DND-41 (cell line): Measurements from ENCODE around the gene MAP2K4.

Experiments used
- ATAC-seq: fragments of 200-7000 bp; cut with Tn5 transposase; 3 replicates; pipeline ENCODE4 v1.9.1; 2021; ENCODE audit warnings: low read depth; ENCODE audit not compliant: insufficient read depth
- DNase-seq: peaks from one replicate; pipeline ENCODE4 v3.0.0-alpha.2; 2020
- H2AFZ ChIP-seq: 2 replicates; pipeline ENCODE4 v1.6.0; 2012; ENCODE audit warnings: low read depth, low read length
- H3K27ac ChIP-seq: 2 replicates; pipeline ENCODE4 v1.5.1; 2012; ENCODE audit warnings: low read length, inconsistent platforms
- H3K27me3 ChIP-seq: fragments of 200-600 bp; sonication (generic); 2 replicates; pipeline ENCODE4 v1.6.0; 2012; ENCODE audit warnings: low read length, mild to moderate bottlenecking, inconsistent platforms; ENCODE audit not compliant: insufficient read depth, poor library complexity
- H3K36me3 ChIP-seq: 2 replicates; pipeline ENCODE4 v1.5.1; 2012; ENCODE audit warnings: low read length, inconsistent platforms; ENCODE audit not compliant: insufficient read depth
- H3K4me1 ChIP-seq: 2 replicates; pipeline ENCODE4 v1.5.1; 2012; ENCODE audit warnings: mild to moderate bottlenecking, low read length; ENCODE audit not compliant: insufficient read depth
- H3K4me2 ChIP-seq: 2 replicates; pipeline ENCODE4 v1.6.0; 2012; ENCODE audit warnings: mild to moderate bottlenecking, moderate library complexity, low read length, inconsistent platforms; ENCODE audit not compliant: insufficient read depth
- H3K4me3 ChIP-seq, 2 experiments: fragments of 200-600 bp in 1 of 2; shearing (Covaris generic) in 1 of 2; 2 replicates each; pipeline ENCODE4 v1.5.1; 2012 to 2016; ENCODE audit warnings: inconsistent platforms in 2 of 2, low read length in 2 of 2, mild to moderate bottlenecking in 2 of 2, low read depth in 1 of 2, moderate library complexity in 1 of 2
- H3K79me2 ChIP-seq: 2 replicates; pipeline ENCODE4 v1.6.0; 2012; ENCODE audit warnings: low read length, inconsistent platforms; ENCODE audit not compliant: insufficient read depth
- H3K9ac ChIP-seq: 2 replicates; pipeline ENCODE4 v1.6.0; 2012; ENCODE audit warnings: low read depth, mild to moderate bottlenecking, inconsistent platforms, low read length, moderate library complexity
- H3K9me3 ChIP-seq: 2 replicates; pipeline ENCODE4 v1.5.1; 2012; ENCODE audit warnings: low read length, moderate library complexity, mild to moderate bottlenecking, inconsistent platforms; ENCODE audit not compliant: insufficient read depth, severe bottlenecking
- H4K20me1 ChIP-seq: 2 replicates; pipeline ENCODE4 v1.6.0; 2012; ENCODE audit warnings: low read length; ENCODE audit not compliant: insufficient read depth
- EZH2 ChIP-seq: IDR thresholded peaks from 3 replicates; pipeline ENCODE4 v1.6.1; 2012; ENCODE audit warnings: borderline replicate concordance, low read depth, mild to moderate bottlenecking, moderate library complexity, low read length, inconsistent platforms; ENCODE audit not compliant: severe bottlenecking
- TF ChIP-seq, protein P1 (sequence below): IDR thresholded peaks from 2 replicates; pipeline ENCODE4 v1.5.1; 2012; ENCODE audit warnings: borderline replicate concordance, low read length, moderate library complexity, mild to moderate bottlenecking; ENCODE audit not compliant: poor library complexity, severe bottlenecking; ENCODE audit errors: extremely low read depth

Gene MAP2K4

DNA sequence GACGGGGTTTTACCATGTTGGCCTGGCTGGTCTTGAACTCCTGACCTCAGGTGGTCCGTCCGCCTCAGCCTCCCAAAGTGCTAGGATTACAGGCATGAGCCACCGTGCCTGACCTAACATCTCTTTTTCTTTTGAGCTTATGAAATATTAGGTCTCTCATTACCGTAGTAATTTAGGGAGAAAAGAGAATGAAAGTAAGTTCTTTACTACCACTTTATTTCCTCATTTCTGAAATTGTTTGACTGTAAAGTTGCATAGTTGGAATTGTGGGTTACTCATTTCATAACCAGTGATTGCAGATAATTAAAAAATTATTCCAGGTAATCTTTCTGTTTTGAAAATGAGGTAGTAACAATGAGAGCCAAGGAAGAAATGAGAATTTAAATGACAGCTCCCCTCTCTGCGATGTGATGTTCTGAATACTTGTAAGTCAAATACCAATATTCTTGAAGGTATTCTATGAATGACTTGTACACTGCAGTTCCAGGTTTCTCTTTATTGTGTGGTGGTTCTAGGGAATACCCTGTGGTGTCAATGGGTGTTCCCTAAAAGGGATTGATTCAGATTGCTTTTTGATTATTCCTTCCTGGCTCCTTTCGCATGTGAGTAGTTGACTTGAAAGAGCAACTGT, 28.3 kb downstream of the MAP2K4 start:
- Histone ChIP-seq H3K4me3 (no peak overlapping the region), H3K27ac (no peak overlapping the region), H2AFZ (no peak overlapping the region), H3K9ac (no peak overlapping the region), H4K20me1 (peaks cover 65% of the 10 kb centered on the region), H3K79me2 (peaks cover 84% of the 10 kb centered on the region), H3K9me3 (no peaks in the 10 kb centered on the region), H3K4me2 (no peak overlapping the region), H3K4me1 (no peaks in the 10 kb centered on the region), H3K36me3 (no peaks in the 10 kb centered on the region), H3K27me3 (no peaks in the 10 kb centered on the region)
- DNase-seq (no peak), ATAC-seq (no peak)
- TF ChIP-seq, protein P1, sequence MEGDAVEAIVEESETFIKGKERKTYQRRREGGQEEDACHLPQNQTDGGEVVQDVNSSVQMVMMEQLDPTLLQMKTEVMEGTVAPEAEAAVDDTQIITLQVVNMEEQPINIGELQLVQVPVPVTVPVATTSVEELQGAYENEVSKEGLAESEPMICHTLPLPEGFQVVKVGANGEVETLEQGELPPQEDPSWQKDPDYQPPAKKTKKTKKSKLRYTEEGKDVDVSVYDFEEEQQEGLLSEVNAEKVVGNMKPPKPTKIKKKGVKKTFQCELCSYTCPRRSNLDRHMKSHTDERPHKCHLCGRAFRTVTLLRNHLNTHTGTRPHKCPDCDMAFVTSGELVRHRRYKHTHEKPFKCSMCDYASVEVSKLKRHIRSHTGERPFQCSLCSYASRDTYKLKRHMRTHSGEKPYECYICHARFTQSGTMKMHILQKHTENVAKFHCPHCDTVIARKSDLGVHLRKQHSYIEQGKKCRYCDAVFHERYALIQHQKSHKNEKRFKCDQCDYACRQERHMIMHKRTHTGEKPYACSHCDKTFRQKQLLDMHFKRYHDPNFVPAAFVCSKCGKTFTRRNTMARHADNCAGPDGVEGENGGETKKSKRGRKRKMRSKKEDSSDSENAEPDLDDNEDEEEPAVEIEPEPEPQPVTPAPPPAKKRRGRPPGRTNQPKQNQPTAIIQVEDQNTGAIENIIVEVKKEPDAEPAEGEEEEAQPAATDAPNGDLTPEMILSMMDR = no peak
- TF ChIP-seq EZH2 = no peak

DNA sequence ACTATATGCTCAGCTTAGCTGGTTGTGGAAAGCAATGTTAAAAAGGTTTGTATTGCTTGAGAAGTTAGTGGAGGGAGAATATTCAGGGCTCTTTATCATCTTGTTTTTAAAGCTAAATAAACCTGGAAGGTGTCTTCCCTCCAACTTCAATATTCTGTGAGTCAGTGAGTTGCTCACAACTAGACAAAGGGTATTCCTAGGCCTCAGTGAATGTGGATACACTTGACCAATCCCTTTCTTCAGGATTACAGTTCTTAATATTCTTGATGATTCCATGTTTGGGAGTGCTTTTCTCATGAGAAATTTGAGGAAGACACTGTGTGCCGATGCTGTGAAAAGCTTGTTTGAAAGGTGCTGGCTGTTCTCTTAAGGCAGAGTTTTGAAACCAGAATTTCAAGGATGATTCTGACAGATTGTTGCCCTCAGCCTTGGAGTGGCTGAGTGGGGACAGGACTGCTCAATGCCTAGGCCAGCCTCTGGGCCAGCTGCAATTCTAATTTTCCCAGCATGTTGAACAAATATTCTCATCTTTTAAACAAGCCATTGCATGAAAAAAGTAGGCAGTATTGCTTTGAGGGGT, 30.1 kb downstream of the MAP2K4 start:
- ATAC-seq = no peak

DNA sequence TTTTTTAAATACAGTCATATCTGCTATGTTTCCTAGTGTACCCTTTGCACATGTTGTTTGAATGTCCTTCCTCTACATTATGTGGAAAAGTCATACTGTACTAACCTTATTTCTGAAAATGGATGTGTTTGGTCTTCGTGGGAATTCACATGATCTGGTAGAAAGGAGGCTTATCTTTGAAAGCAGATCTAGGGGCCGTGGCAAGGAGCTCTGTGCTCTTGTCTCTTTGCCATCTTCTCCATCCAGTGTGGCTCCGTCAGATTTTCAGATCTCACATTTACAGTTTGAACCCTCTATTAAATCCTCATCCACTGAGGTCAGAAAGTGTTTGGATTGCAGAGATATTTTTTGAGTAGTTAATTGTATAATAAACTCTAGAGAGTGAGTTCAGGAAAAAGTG, 32.9 kb downstream of the MAP2K4 start:
- no peaks in the 10 kb centered on the region for H3K36me3 ChIP-seq
- H3K4me2 ChIP-seq = no peak overlapping the region
- no peaks in the 10 kb centered on the region for H3K9me3 ChIP-seq
- H3K27me3 ChIP-seq = no peaks in the 10 kb centered on the region
- H3K79me2 ChIP-seq = peaks cover 50% of the 10 kb centered on the region
- ATAC-seq (peak; percentile 66), DNase-seq (peak; percentile 22)
- TF ChIP-seq, protein P1 = no peak
- TF ChIP-seq EZH2 = no peak
- peaks cover 7% of the 10 kb centered on the region for H3K4me1 ChIP-seq
- H3K9ac ChIP-seq = no peak overlapping the region
- H2AFZ ChIP-seq = no peak overlapping the region
- no peak overlapping the region for H3K27ac ChIP-seq
- H3K4me3 ChIP-seq = no peak overlapping the region
- peaks cover 27% of the 10 kb centered on the region for H4K20me1 ChIP-seq

More for the DNA sequence above, 30.1 kb downstream of the MAP2K4 start:
- H3K79me2 ChIP-seq = peaks cover 70% of the 10 kb centered on the region
- H4K20me1 ChIP-seq = peaks cover 48% of the 10 kb centered on the region
- TF ChIP-seq EZH2 = no peak
- H3K4me1 ChIP-seq = peaks cover 7% of the 10 kb centered on the region
- H3K9ac ChIP-seq = no peak overlapping the region
- H3K4me3 ChIP-seq = no peak overlapping the region
- H3K36me3 ChIP-seq = no peaks in the 10 kb centered on the region
- DNase-seq = no peak
- H3K27me3 ChIP-seq = no peaks in the 10 kb centered on the region
- H2AFZ ChIP-seq = no peak overlapping the region
- no peak overlapping the region for H3K4me2 ChIP-seq
- no peak overlapping the region for H3K27ac ChIP-seq
- no peaks in the 10 kb centered on the region for H3K9me3 ChIP-seq

DNA sequence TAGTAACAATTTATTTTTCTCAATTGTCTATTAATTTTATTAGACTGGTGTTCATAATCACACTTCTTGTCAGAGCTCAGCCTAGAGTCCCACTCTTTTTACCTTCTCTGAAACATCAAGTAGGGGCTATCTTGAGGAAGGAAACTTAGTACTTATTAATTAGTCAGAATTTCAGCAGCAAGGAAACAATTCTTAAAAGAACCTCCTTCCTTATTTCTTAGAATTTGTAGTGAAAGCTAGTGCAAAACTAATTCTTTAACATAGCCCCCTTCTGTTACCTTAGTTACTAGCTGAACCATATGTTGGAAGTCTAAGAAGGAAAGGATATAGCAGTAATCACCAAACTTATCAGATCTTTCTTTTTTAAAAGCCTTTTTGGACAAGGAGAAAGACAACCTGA, 35.2 kb downstream of the MAP2K4 start:
- TF ChIP-seq, protein P1 = no peak
- no peak for TF ChIP-seq EZH2
- peaks cover 44% of the 10 kb centered on the region for H3K79me2 ChIP-seq
- H3K4me1 ChIP-seq = peaks cover 7% of the 10 kb centered on the region
- H3K27me3 ChIP-seq = no peaks in the 10 kb centered on the region
- H3K9me3 ChIP-seq = no peaks in the 10 kb centered on the region
- DNase-seq (no peak), ATAC-seq (peak; percentile 70)
- H3K27ac ChIP-seq = no peak overlapping the region
- no peak overlapping the region for H3K4me2 ChIP-seq
- H4K20me1 ChIP-seq = peaks cover 8% of the 10 kb centered on the region; the same call in 1 of the 2 replicates
- H2AFZ ChIP-seq = no peak overlapping the region
- no peak overlapping the region for H3K9ac ChIP-seq
- no peaks in the 10 kb centered on the region for H3K36me3 ChIP-seq
- H3K4me3 ChIP-seq = no peak overlapping the region
